ENCODE measurements around the gene EPX. TPM values are rescaled to one million over a fixed set of nuclear protein-coding genes. Genes with fewer than 3 reads are reported as not detected.

EPX gene
- total RNA-seq, 1 experiment from 2014 or later = not detected

DNA sequence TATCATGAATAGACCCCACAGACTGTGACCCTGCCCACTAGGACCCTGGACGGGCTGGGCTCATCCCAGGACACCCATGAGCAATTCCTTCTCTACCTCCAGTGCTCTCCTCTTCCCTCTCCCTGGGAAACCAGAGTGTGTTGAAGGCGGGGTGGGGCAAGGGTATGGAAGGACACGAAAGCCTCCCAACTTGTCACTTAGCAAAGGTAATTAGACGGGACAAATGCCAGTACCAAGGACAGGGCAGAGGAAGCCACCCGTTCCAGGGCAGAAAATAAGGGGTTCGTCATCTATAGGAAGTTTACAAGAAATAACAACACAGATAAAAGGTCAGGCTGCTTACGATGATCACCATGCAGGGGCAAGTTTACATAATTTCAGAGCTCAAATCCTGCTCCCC lies 4.9 kb upstream of the EPX start:
- no TSS peak for BruUV-seq (replicated peaks)
- Histone ChIP-seq H3K4me3 (ENCODE audit: low read length) (no peak overlapping the region), H3F3A (ENCODE audit: low read length, unreplicated experiment) (no peaks in the 10 kb centered on the region), H3K4me1 (ENCODE audit: insufficient read depth, low read length) (peaks cover 20% of the 10 kb centered on the region), H3K79me2 (ENCODE audit: low read length) (no peaks in the 10 kb centered on the region), H2AFZ (ENCODE audit: low read length) (no peak overlapping the region), H3K9ac (ENCODE audit: low read length) (no peak overlapping the region), H3K9me2 (replicated peaks; ENCODE audit: low read length) (no peaks in the 10 kb centered on the region), H3K36me3 (ENCODE audit: low read depth, low read length) (no peaks in the 10 kb centered on the region), H3K27me3 (ENCODE audit: low read length) (peaks cover 8% of the 10 kb centered on the region; the same call in 1 of the 2 replicates), H3K9me3 (ENCODE audit: low read length) (no peaks in the 10 kb centered on the region), H4K20me1 (ENCODE audit: low read length) (no peaks in the 10 kb centered on the region), H3K4me2 (ENCODE audit: low read length) (no peak overlapping the region), H3K27ac (ENCODE audit: low read length) (no peak overlapping the region)
- intact Hi-C loops (cut with micrococcal nuclease) = loop anchor here (10.0 kb wide), 1 partner anchor 583 kb away; no protein-coding TSS in a partner anchor
- POLR2A ChIA-PET (ENCODE audit: unreplicated experiment) = no interaction called here
- CTCF ChIA-PET = interaction anchor here (1.1 kb wide), 1 partner anchor 12 kb away, joined by 3 read pairs; no protein-coding TSS in a partner anchor
- TF ChIP-seq EZH2 (IDR thresholded peaks at IDR 0.05; ENCODE audit: low read length, unreplicated experiment) = no peak
- TF ChIP-seq, protein P1, sequence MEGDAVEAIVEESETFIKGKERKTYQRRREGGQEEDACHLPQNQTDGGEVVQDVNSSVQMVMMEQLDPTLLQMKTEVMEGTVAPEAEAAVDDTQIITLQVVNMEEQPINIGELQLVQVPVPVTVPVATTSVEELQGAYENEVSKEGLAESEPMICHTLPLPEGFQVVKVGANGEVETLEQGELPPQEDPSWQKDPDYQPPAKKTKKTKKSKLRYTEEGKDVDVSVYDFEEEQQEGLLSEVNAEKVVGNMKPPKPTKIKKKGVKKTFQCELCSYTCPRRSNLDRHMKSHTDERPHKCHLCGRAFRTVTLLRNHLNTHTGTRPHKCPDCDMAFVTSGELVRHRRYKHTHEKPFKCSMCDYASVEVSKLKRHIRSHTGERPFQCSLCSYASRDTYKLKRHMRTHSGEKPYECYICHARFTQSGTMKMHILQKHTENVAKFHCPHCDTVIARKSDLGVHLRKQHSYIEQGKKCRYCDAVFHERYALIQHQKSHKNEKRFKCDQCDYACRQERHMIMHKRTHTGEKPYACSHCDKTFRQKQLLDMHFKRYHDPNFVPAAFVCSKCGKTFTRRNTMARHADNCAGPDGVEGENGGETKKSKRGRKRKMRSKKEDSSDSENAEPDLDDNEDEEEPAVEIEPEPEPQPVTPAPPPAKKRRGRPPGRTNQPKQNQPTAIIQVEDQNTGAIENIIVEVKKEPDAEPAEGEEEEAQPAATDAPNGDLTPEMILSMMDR (conservative IDR thresholded peaks at IDR 0.05; ENCODE audit: low read depth, low read length) = no peak
- TF ChIP-seq EZH2phosphoT487 (IDR thresholded peaks at IDR 0.05; ENCODE audit: borderline replicate concordance, low read length) = no peak
- no peak for DNase-seq
- no peak for ATAC-seq

DNA sequence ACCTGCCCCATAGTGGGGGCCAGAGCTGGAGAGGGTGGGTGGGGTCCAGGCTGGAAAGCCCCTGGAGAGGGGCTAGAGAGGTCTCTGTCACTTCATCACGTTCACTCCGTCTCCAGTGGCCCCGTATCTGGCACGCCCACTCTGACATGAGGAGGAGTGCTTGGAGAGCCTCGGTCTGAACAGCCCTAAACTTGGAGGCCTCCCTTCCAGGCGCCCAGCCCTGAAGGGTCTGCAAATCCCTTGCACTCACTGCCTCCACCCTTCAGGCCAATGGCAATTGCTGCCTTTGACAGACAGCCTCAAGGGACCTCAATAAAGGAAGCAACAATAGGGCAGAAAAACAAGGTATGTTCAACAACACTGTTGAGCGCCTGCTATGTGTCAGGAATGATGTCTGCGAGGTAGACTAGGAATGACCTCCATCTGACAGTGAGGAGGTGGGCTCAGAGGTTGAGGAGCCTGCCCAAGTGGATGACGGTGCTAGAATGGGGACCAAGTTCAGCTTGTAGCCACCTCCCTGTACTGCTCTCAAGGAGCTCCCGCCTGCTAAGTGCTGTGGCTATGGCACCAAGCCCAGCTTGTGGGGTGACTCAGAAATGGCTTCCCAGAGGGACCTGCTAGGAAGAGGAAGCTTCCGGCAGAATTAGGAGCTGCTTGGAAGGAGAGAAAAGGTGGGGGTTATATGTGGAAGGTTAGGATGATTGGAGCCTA lies 2.9 kb upstream of the EPX start:
- no TSS peak for BruUV-seq (replicated peaks)

More for the DNA sequence above, 2.9 kb upstream of the EPX start:
- H3K4me2 ChIP-seq (ENCODE audit: low read length) = peak overlapping the region; percentile 40
- H3K9ac ChIP-seq (ENCODE audit: low read length) = no peak overlapping the region
- no peak overlapping the region for H3K27ac ChIP-seq (ENCODE audit: low read length)
- no peaks in the 10 kb centered on the region for H3K36me3 ChIP-seq (ENCODE audit: low read depth, low read length)
- H2AFZ ChIP-seq (ENCODE audit: low read length) = no peak overlapping the region
- no peaks in the 10 kb centered on the region for H3F3A ChIP-seq (ENCODE audit: low read length, unreplicated experiment)
- no peaks in the 10 kb centered on the region for H4K20me1 ChIP-seq (ENCODE audit: low read length)
- H3K9me3 ChIP-seq (ENCODE audit: low read length) = no peaks in the 10 kb centered on the region
- ChIA-PET POLR2A (ENCODE audit: unreplicated experiment) (no interaction called here), CTCF (interaction anchor here (0.6 to 1.0 kb wide), 2 partner anchors 21 to 228 kb away, joined by 3 to 4 read pairs; partner anchors contain the start of gene RNF43)
- no peaks in the 10 kb centered on the region for H3K9me2 ChIP-seq (replicated peaks; ENCODE audit: low read length)
- ATAC-seq (peak; percentile 99), DNase-seq (peak; percentile 98)
- intact Hi-C loops (cut with micrococcal nuclease) = loop anchor here (10.0 kb wide), 1 partner anchor 585 kb away; no protein-coding TSS in a partner anchor
- TF ChIP-seq, protein P1 (conservative IDR thresholded peaks at IDR 0.05; ENCODE audit: low read depth, low read length) = no peak
- TF ChIP-seq EZH2 (IDR thresholded peaks at IDR 0.05; ENCODE audit: low read length, unreplicated experiment) = no peak
- no peak for TF ChIP-seq EZH2phosphoT487 (IDR thresholded peaks at IDR 0.05; ENCODE audit: borderline replicate concordance, low read length)
- no peaks in the 10 kb centered on the region for H3K79me2 ChIP-seq (ENCODE audit: low read length)
- H3K27me3 ChIP-seq (ENCODE audit: low read length) = peaks cover 8% of the 10 kb centered on the region; the same call in 1 of the 2 replicates
- H3K4me1 ChIP-seq (ENCODE audit: insufficient read depth, low read length) = peaks cover 14% of the 10 kb centered on the region
- no peak overlapping the region for H3K4me3 ChIP-seq (ENCODE audit: low read length)
